ENCODE data around the gene TRIP6.

TRIP6 gene

GRCh38 chr7:100873599-100874299, 6.6 kb downstream of the TRIP6 start:
- Histone ChIP-seq H3K4me1 (ENCODE audit: control insufficient read depth in 5 of 5, insufficient read depth in 5 of 5, low read length in 5 of 5) (peaks cover 10 to 39% (median 30%) of the 10 kb centered on the region in 5 donors), H3K9me3 (ENCODE audit: control insufficient read depth in 5 of 5, low read length in 5 of 5) (no peaks in the 10 kb centered on the region), H3K36me3 (ENCODE audit: control insufficient read depth in 5 of 5, insufficient read depth in 5 of 5, low read length in 5 of 5) (peaks cover 2 to 49% (median 36%) of the 10 kb centered on the region in 5 donors), H3K27ac (ENCODE audit: low read depth, low read length) (peak overlapping the region; percentile 85), H3K9ac (ENCODE audit: low read length in 5 of 5) (peak overlapping the region in 4 of 5 donors; percentile 85 to 92 (median 90)), H3K27me3 (ENCODE audit: control insufficient read depth in 5 of 5, insufficient read depth in 4 of 5, low read length in 5 of 5) (peaks cover 0 to 2% (median 0%) of the 10 kb centered on the region in 5 donors), H3K4me3 (ENCODE audit: low read depth in 1 of 5, low read length in 5 of 5) (peak overlapping the region; percentile 75 to 89 (median 87))

- Histone ChIP-seq H3K9me3 (ENCODE audit: control insufficient read depth in 5 of 5, low read length in 5 of 5) (no peaks in the 10 kb centered on the region), H3K27ac (ENCODE audit: low read depth, low read length) (peak overlapping the region; percentile 85), H3K9ac (ENCODE audit: low read length in 5 of 5) (peak overlapping the region; percentile 81 to 92 (median 88))
Measured at GRCh38 chr7:100874300-100874576, 7.1 kb downstream of the TRIP6 start.

GRCh38 chr7:100874577-100875355, 7.6 kb downstream of the TRIP6 start, which contains the start of gene SRRT:
TSS of gene SRRT (plus strand) at chr7:100875103. CDS start at chr7:100875591, 488 bp downstream.
- peak within 1 kb of the TSS; percentile 87 to 94 (median 89) for H3K4me3 ChIP-seq (ENCODE audit: low read depth in 1 of 5, low read length in 5 of 5)
- H3K4me1 ChIP-seq (ENCODE audit: control insufficient read depth in 5 of 5, insufficient read depth in 5 of 5, low read length in 5 of 5) = peaks cover 10 to 34% (median 25%) of the 10 kb centered on the region in 5 donors
- peak within 1 kb of the TSS; percentile 84 to 92 (median 88) for H3K9ac ChIP-seq (ENCODE audit: low read length in 5 of 5)
- peak within 1 kb of the TSS; percentile 85 for H3K27ac ChIP-seq (ENCODE audit: low read depth, low read length)
- peaks cover 0 to 2% (median 0%) of the 10 kb centered on the region in 5 donors for H3K27me3 ChIP-seq (ENCODE audit: control insufficient read depth in 5 of 5, insufficient read depth in 4 of 5, low read length in 5 of 5)
- peaks cover 2 to 55% (median 36%) of the 10 kb centered on the region in 5 donors for H3K36me3 ChIP-seq (ENCODE audit: control insufficient read depth in 5 of 5, insufficient read depth in 5 of 5, low read length in 5 of 5)
- H3K9me3 ChIP-seq (ENCODE audit: control insufficient read depth in 5 of 5, low read length in 5 of 5) = no peaks in the 10 kb centered on the region

More at GRCh38 chr7:100874300-100874576, 7.1 kb downstream of the TRIP6 start:
- peaks cover 2 to 53% (median 36%) of the 10 kb centered on the region in 5 donors for H3K36me3 ChIP-seq (ENCODE audit: control insufficient read depth in 5 of 5, insufficient read depth in 5 of 5, low read length in 5 of 5)
- peak overlapping the region; percentile 75 to 89 (median 87) for H3K4me3 ChIP-seq (ENCODE audit: low read depth in 1 of 5, low read length in 5 of 5)
- H3K27me3 ChIP-seq (ENCODE audit: control insufficient read depth in 5 of 5, insufficient read depth in 4 of 5, low read length in 5 of 5) = peaks cover 0 to 2% (median 0%) of the 10 kb centered on the region in 5 donors
- peaks cover 10 to 34% (median 25%) of the 10 kb centered on the region in 5 donors for H3K4me1 ChIP-seq (ENCODE audit: control insufficient read depth in 5 of 5, insufficient read depth in 5 of 5, low read length in 5 of 5)

- peak overlapping the region; percentile 85 for H3K27ac ChIP-seq (ENCODE audit: low read depth, low read length)
- peaks cover 0 to 2% (median 0%) of the 10 kb centered on the region in 5 donors for H3K27me3 ChIP-seq (ENCODE audit: control insufficient read depth in 5 of 5, insufficient read depth in 4 of 5, low read length in 5 of 5)
- no peaks in the 10 kb centered on the region for H3K9me3 ChIP-seq (ENCODE audit: control insufficient read depth in 5 of 5, low read length in 5 of 5)
- peaks cover 2 to 53% (median 32%) of the 10 kb centered on the region in 5 donors for H3K36me3 ChIP-seq (ENCODE audit: control insufficient read depth in 5 of 5, insufficient read depth in 5 of 5, low read length in 5 of 5)
- peak overlapping the region; percentile 84 to 92 (median 88) for H3K9ac ChIP-seq (ENCODE audit: low read length in 5 of 5)
- H3K4me3 ChIP-seq (ENCODE audit: low read depth in 1 of 5, low read length in 5 of 5) = peak overlapping the region; percentile 87 to 94 (median 89)
- H3K4me1 ChIP-seq (ENCODE audit: control insufficient read depth in 5 of 5, insufficient read depth in 5 of 5, low read length in 5 of 5) = peaks cover 10 to 34% (median 25%) of the 10 kb centered on the region in 5 donors
Measured at GRCh38 chr7:100875356-100875751, 8.2 kb downstream of the TRIP6 start.

- peaks cover 0 to 2% (median 0%) of the 10 kb centered on the region in 5 donors for H3K27me3 ChIP-seq (ENCODE audit: control insufficient read depth in 5 of 5, insufficient read depth in 4 of 5, low read length in 5 of 5)
- peak overlapping the region in 1 of 5 donors; percentile 51 for H3K9ac ChIP-seq (ENCODE audit: low read length in 5 of 5)
- peaks cover 10 to 34% (median 25%) of the 10 kb centered on the region in 5 donors for H3K4me1 ChIP-seq (ENCODE audit: control insufficient read depth in 5 of 5, insufficient read depth in 5 of 5, low read length in 5 of 5)
Measured at GRCh38 chr7:100878013-100878412, 10.8 kb downstream of the TRIP6 start.

GRCh38 chr7:100878685-100879084, 11.5 kb downstream of the TRIP6 start:
- H3K27ac ChIP-seq (ENCODE audit: low read depth, low read length) = no peak overlapping the region
- peaks cover 0 to 2% (median 0%) of the 10 kb centered on the region in 5 donors for H3K27me3 ChIP-seq (ENCODE audit: control insufficient read depth in 5 of 5, insufficient read depth in 4 of 5, low read length in 5 of 5)
- H3K4me1 ChIP-seq (ENCODE audit: control insufficient read depth in 5 of 5, insufficient read depth in 5 of 5, low read length in 5 of 5) = peaks cover 10 to 34% (median 24%) of the 10 kb centered on the region in 5 donors
- H3K9me3 ChIP-seq (ENCODE audit: control insufficient read depth in 5 of 5, low read length in 5 of 5) = no peaks in the 10 kb centered on the region
- peak overlapping the region in 1 of 5 donors; percentile 51 for H3K9ac ChIP-seq (ENCODE audit: low read length in 5 of 5)
- H3K36me3 ChIP-seq (ENCODE audit: control insufficient read depth in 5 of 5, insufficient read depth in 5 of 5, low read length in 5 of 5) = peaks cover 0 to 51% (median 35%) of the 10 kb centered on the region in 5 donors
- no peak overlapping the region for H3K4me3 ChIP-seq (ENCODE audit: low read depth in 1 of 5, low read length in 5 of 5)

More at GRCh38 chr7:100878013-100878412, 10.8 kb downstream of the TRIP6 start:
- Histone ChIP-seq H3K4me3 (ENCODE audit: low read depth in 1 of 5, low read length in 5 of 5) (no peak overlapping the region), H3K9me3 (ENCODE audit: control insufficient read depth in 5 of 5, low read length in 5 of 5) (no peaks in the 10 kb centered on the region), H3K27ac (ENCODE audit: low read depth, low read length) (no peak overlapping the region), H3K36me3 (ENCODE audit: control insufficient read depth in 5 of 5, insufficient read depth in 5 of 5, low read length in 5 of 5) (peaks cover 0 to 51% (median 31%) of the 10 kb centered on the region in 5 donors)

- Histone ChIP-seq H3K4me1 (ENCODE audit: control insufficient read depth in 5 of 5, insufficient read depth in 5 of 5, low read length in 5 of 5) (peaks cover 9 to 23% (median 16%) of the 10 kb centered on the region in 5 donors), H3K27ac (ENCODE audit: low read depth, low read length) (no peak overlapping the region), H3K27me3 (ENCODE audit: control insufficient read depth in 5 of 5, insufficient read depth in 4 of 5, low read length in 5 of 5) (peaks cover 0 to 1% (median 0%) of the 10 kb centered on the region in 5 donors), H3K9ac (ENCODE audit: low read length in 5 of 5) (peak overlapping the region in 2 of 5 donors; percentile 28 to 41), H3K36me3 (ENCODE audit: control insufficient read depth in 5 of 5, insufficient read depth in 5 of 5, low read length in 5 of 5) (peaks cover 0 to 59% (median 45%) of the 10 kb centered on the region in 5 donors), H3K4me3 (ENCODE audit: low read depth in 1 of 5, low read length in 5 of 5) (no peak overlapping the region), H3K9me3 (ENCODE audit: control insufficient read depth in 5 of 5, low read length in 5 of 5) (no peaks in the 10 kb centered on the region)
Measured at GRCh38 chr7:100879685-100880261, 12.6 kb downstream of the TRIP6 start.

- H3K4me1 ChIP-seq (ENCODE audit: control insufficient read depth in 5 of 5, insufficient read depth in 5 of 5, low read length in 5 of 5) = peaks cover 7 to 19% (median 13%) of the 10 kb centered on the region in 5 donors
- H3K27ac ChIP-seq (ENCODE audit: low read depth, low read length) = no peak overlapping the region
- no peaks in the 10 kb centered on the region for H3K27me3 ChIP-seq (ENCODE audit: control insufficient read depth in 5 of 5, insufficient read depth in 4 of 5, low read length in 5 of 5)
- no peak overlapping the region for H3K9ac ChIP-seq (ENCODE audit: low read length in 5 of 5)
- peaks cover 0 to 68% (median 53%) of the 10 kb centered on the region in 5 donors for H3K36me3 ChIP-seq (ENCODE audit: control insufficient read depth in 5 of 5, insufficient read depth in 5 of 5, low read length in 5 of 5)
- no peak overlapping the region for H3K4me3 ChIP-seq (ENCODE audit: low read depth in 1 of 5, low read length in 5 of 5)
- H3K9me3 ChIP-seq (ENCODE audit: control insufficient read depth in 5 of 5, low read length in 5 of 5) = no peaks in the 10 kb centered on the region
Measured at GRCh38 chr7:100880645-100881044, 13.5 kb downstream of the TRIP6 start.

GRCh38 chr7:100881136-100881535, 13.9 kb downstream of the TRIP6 start:
- peaks cover 0 to 73% (median 58%) of the 10 kb centered on the region in 5 donors for H3K36me3 ChIP-seq (ENCODE audit: control insufficient read depth in 5 of 5, insufficient read depth in 5 of 5, low read length in 5 of 5)
- H3K9me3 ChIP-seq (ENCODE audit: control insufficient read depth in 5 of 5, low read length in 5 of 5) = no peaks in the 10 kb centered on the region
- H3K4me1 ChIP-seq (ENCODE audit: control insufficient read depth in 5 of 5, insufficient read depth in 5 of 5, low read length in 5 of 5) = peaks cover 5 to 14% (median 8%) of the 10 kb centered on the region in 5 donors
- H3K27me3 ChIP-seq (ENCODE audit: control insufficient read depth in 5 of 5, insufficient read depth in 4 of 5, low read length in 5 of 5) = no peaks in the 10 kb centered on the region
- no peak overlapping the region for H3K4me3 ChIP-seq (ENCODE audit: low read depth in 1 of 5, low read length in 5 of 5)
- H3K9ac ChIP-seq (ENCODE audit: low read length in 5 of 5) = no peak overlapping the region
- no peak overlapping the region for H3K27ac ChIP-seq (ENCODE audit: low read depth, low read length)
